Measurements from ENCODE around the gene LAD1. TPM values are rescaled to one million over a fixed set of nuclear protein-coding genes. Genes with fewer than 3 reads are reported as not detected.

Gene LAD1
- total RNA-seq, 1 donor from 2014 or later = 12.4 TPM

DNA sequence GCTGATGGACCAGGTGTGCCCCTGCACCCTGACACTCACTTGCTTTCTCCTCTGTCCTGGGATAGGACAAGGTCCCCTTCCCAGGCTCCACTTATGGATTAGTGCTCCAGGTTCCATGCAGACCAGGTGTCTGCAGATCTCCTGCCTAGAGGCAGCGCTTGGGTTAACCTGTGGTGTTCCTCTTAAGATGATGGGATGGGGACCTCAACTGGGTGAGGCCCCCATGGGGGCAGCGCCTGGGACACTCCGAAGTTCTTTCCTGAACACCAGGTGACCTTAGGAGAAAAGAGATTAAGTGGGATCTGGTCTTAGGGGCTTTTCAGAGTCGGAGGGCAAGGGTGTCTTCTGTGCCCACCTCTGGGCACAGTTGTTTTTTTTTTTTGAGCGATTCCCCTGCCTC lies 42.9 kb downstream of the LAD1 start:
- intact Hi-C loops (cut with DNase I) = no loop called here

DNA sequence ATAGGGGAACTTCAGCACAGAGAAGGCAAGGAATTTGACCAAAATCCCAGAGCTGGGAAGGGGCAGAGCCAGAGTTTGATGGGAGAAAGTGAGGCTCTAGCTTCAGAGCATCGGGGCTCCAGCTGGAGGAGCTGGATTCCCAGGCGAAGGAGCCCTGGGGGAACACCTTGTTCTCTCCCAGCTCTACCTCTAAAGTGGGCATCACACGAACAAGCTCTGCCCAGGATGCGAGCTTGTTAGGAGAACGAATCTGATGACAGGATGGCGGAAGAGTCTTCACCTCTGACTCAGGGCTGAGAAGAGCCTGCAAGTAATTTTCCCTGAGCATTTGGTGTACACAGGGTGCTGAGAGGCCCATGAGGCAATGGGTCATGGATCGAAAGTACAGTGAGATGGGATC lies 43.7 kb downstream of the LAD1 start:
- intact Hi-C loops (cut with DNase I) = no loop called here

More for the DNA sequence above, 42.9 kb downstream of the LAD1 start:
- DNase-seq (ENCODE audit: low spot score) = peak; percentile 49

DNA sequence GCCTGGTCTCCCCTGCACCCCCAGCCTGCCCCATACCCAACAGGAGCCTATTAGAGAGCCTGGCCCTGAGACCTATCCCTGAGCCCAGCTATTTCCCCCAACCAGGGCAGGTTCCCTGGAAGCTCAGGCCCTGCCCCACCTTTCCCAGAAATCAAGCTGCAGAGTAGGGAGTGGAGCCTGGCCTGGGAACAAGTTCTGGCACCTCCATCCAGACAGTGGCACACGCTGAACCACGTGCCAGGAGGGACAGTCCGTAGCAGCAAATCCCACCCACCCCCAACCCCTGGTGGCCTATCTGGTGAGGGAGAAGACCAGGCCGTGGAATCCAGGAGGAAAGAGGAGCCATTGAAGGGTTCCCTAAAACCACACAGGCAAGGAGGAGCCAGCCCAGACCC lies 44.2 kb downstream of the LAD1 start:
- intact Hi-C loops (cut with DNase I) = no loop called here
- DNase-seq (ENCODE audit: low spot score) = peak; percentile 74

More for the DNA sequence above, 43.7 kb downstream of the LAD1 start:
- peak; percentile 53 for DNase-seq (ENCODE audit: low spot score)

DNA sequence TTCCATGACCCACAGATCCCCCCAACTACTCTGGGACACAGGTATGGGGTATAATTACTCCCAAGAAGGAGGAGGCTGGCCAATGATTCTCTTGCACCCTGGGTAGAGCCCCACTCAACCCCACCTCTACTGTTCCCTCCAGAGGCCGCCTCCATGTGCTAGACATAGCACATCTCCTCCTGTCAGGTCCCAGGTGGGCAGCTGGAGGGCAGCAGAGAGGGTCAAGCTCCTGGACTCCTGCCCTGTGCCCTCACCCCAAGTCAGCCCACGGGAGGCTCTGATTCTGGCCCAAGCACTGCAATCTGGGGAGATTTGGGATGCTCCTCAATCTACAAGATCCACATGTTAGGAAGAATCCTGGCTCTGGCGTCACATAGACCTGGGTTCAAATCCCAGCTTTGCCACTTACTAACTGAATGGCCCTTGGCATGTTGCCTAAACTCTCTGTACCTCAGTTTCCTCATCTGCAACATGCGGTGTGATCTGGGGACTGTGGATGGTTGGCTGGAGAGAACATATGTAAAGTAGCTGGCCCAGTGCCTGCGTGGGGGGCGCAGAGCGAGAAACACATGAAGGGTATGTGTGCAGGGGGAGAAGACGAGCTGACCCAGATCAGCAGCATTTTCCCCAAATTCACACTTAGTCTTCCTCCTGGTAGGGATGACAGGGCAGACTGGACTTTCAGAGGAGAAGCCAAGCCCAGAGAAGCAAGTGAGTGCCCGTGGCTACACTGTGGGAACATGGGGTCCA lies 44.8 kb downstream of the LAD1 start:
- DNase-seq (ENCODE audit: low spot score) = peak; percentile 71
- intact Hi-C loops (cut with DNase I) = no loop called here

DNA sequence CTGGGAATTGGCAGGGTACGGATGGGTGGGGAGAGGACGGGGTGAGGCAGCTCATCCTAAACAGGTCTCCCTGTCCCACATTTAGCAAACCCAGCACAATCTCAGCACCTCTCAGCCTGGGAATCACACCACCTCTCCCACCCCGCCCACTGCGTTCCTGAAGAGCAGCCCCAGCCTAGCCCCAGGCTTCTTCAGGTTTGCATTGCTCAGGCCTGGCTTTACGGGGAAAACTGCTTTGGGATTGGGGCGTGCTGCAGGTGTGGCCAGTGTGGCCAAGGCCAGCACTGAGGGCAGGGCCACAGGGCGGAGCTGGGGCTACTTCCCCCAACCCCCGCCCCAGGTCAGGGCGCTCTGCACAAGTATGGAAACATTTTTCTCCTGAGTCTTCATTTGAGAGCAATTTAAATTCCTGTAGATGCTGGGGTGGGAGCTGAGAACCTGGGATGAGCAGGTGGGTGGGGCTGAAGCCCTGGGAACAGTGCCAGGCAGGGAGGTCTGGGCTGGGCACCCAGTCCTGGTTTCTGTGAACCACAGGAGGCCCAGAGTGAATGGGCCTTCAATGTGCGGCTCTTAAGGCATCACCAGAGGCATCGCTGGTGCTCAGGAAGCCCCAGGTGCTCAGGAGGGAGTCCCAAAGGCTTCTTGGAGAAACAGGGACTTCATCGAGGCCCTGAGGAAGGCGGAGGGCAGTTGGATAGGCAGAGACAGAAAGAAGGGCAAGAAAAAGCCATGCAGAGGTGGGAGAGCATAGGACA lies 45.8 kb downstream of the LAD1 start:
- intact Hi-C loops (cut with DNase I) = no loop called here

DNA sequence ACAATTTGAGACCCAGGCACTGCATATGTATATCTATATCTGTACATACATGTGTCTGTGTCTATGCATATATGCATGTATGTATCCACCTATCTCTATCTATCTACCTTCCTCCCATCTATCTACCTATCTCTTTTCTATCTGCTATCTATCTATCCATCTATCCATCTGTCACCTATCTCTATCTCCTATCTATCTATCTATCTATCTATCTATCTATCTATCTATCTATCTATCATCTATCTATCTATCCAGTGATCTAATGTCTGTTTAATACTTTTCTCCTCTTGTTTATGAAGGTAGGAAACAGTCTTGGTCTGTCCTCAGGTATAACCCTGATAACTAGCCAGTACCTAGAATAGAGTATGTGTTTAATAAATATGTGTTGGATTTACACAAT lies 47.5 kb downstream of the LAD1 start:
- intact Hi-C loops (cut with DNase I) = no loop called here
- DNase-seq (ENCODE audit: low spot score) = no peak

More for the DNA sequence above, 45.8 kb downstream of the LAD1 start:
- DNase-seq (ENCODE audit: low spot score) = peak; percentile 63

DNA sequence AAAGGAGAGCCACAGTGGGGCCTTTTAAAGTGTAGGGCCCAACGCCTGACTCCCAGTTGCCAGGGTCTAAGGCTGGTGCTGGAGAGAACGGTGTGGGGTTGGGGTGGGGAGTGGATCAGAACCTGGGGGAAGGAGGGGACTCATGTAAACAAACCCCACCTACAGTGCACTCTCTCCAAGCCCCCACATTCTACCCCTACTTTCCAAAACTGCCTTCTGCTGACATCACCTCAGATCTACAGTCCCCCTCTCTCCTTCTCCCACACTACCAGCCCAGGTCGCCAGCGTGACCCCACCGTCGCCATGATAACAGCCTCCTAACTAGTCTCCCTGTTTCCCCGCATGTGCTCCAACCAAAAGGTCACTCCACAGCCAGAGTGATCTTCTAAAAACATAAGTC lies 48.2 kb downstream of the LAD1 start:
- DNase-seq (ENCODE audit: low spot score) = peak; percentile 41
- intact Hi-C loops (cut with DNase I) = no loop called here

DNA sequence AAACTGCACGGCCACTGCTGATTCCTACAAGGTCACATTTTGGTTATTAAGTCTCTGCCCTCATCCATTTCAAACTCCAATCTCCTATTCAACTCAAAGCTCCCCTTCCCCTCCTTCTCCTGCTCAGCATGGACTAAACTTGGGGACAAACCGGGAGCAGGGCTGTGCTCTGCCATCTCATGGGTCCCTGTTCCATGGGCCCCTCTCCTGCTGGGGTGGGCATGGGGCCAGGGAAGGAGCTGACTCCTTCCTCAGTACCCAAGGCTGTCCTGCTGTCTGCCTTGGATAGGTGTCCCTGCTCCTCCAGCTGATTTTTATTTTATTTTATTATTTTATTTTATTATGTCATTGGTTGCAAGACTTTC lies 48.8 kb downstream of the LAD1 start:
- peak; percentile 67 for DNase-seq (ENCODE audit: low spot score)
- intact Hi-C loops (cut with DNase I) = no loop called here

DNA sequence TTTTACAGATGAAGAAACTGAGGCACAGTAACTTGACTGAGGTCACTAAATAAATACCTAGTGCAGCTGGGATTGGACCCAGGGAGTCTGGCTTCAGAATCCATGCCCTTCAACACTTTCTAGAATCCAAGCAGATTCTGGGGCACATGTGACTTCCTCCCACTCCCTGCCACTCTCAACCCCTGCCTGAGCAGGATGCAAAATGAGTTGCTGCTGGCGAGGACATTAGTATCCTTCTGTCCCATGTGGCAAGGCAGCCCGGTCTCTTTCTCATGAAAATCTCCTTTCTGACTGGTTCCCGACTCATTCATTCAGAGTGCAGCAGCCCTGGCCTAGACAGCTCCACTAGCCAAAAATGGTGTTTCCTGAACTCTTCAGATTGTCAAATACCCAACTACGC lies 50.0 kb downstream of the LAD1 start:
- DNase-seq (ENCODE audit: low spot score) = peak; percentile 54
- intact Hi-C loops (cut with DNase I) = loop anchor here (5.0 kb wide), 1 partner anchor 72 kb away; no protein-coding TSS in a partner anchor

DNA sequence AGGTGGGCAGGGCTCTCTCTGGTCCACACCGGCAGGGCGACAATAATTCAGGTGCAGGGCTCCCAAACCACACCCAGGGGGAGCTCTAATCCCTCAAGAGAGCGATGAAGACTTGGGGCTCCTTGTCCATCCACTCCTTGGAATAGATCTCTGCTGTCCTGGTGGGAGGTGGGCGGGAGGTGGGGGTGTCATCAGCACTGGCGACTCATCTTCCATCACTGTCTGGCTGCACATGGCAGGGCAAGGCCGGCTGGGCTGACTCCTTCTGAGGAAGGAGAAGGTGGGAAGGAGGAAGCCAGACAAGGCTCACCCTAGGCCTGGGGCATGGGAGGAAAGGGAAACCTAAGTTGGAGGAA lies 50.9 kb downstream of the LAD1 start:
- intact Hi-C loops (cut with DNase I) = loop anchor here (5.0 kb wide), 1 partner anchor 71 kb away; no protein-coding TSS in a partner anchor
- peak; percentile 77 for DNase-seq (ENCODE audit: low spot score)

DNA sequence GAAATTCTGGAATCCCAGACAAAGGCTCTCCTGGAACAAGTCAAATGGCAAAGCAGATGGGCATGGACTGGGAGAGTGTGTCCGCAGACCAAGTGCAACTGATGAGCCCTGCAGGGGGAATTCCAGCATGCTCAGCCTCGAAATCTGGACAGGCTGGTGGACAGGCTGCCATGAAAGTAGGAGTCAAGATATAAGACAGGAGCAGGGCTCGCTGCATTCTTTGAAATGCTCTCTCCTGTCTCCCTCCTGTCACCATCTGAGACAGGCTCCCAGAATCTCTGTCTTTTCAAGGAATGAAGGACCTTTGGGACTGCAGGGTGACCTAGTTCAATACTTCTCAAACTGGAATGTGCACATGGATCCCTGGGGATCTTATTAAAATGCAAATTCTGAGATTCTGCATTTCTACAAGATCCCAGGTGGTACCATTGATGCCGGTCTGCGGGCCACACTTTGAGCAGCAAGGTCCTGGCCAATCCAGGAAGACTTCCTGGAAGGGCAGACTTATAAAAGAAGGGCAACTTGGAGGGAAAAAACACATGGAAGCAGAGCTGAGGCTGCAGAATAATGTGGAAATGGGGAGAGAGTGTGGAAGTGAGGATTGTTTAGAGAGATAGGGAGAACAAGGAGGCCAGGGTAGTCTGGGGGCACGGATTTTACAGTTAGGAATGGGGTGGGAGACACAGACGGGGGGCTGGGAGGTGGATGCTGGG lies 51.5 kb downstream of the LAD1 start:
- peak; percentile 31 for DNase-seq (ENCODE audit: low spot score)
- intact Hi-C loops (cut with DNase I) = loop anchor here (5.0 kb wide), 1 partner anchor 70 kb away; no protein-coding TSS in a partner anchor

DNA sequence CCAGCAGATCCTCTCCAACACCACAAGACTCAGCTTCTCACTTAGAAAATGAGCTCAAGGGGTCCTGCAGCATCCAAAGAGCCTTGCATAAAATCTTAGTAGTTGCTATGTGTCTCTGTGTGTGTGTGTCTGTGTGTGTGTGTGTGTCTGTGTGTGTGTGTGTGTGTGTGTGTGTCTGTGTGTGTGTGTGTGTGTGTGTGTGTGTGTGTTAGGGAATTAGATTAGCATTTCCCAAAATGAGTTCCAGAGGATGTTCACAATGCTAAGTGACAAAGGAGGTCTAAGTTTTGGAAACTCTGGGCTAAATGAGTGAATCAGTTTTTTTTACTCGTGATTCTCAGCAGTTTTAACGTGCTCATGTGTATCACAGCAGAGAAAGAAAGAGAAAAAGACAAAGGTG lies 52.1 kb downstream of the LAD1 start:
- intact Hi-C loops (cut with DNase I) = loop anchor here (5.0 kb wide), 1 partner anchor 70 kb away; no protein-coding TSS in a partner anchor
- no peak for DNase-seq (ENCODE audit: low spot score)

DNA sequence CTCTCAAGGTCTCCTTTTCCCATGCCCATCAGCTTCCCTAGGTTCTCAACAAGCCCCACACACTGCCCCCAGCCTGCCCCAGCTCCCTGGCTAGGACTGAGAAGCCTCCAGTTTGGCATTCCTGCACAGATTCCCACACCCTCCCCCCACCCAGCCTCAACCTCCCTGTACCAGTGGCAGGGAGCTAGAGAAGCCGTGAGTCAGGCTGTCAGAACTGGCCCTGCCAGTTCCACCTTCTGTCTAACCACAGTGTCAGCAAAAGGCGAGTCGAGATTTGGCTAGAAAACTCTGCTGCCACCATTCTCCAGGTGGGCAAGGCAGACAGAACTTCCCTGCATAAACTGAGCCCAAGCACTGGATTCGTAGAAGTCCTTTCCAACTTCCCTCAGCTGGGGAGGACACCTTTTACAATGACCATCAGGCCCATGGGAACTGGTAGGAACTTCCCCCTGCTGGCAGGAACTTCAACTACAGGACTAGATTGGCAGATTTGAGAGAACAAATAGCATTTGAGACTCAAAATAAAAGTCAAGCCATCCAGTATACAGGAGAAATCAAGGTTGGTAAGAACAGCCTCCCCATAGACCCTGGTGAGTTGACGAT lies 52.7 kb downstream of the LAD1 start:
- DNase-seq (ENCODE audit: low spot score) = peak; percentile 59
- intact Hi-C loops (cut with DNase I) = loop anchor here (5.0 kb wide), 1 partner anchor 69 kb away; no protein-coding TSS in a partner anchor

DNA sequence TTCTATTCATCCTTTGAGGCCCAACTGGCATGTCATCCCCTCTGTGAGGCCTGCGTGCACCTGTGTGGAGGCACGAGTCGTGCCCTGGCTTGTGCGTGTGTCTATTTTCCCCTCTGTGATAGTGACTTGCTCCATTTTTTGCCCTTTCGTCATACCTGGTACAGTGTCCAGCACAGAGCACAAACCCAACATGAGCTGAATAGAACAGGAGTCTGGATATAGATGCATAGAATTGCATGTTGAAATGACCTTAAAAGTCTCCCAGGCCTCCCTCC lies 54.1 kb downstream of the LAD1 start:
- no peak for DNase-seq (ENCODE audit: low spot score)

DNA sequence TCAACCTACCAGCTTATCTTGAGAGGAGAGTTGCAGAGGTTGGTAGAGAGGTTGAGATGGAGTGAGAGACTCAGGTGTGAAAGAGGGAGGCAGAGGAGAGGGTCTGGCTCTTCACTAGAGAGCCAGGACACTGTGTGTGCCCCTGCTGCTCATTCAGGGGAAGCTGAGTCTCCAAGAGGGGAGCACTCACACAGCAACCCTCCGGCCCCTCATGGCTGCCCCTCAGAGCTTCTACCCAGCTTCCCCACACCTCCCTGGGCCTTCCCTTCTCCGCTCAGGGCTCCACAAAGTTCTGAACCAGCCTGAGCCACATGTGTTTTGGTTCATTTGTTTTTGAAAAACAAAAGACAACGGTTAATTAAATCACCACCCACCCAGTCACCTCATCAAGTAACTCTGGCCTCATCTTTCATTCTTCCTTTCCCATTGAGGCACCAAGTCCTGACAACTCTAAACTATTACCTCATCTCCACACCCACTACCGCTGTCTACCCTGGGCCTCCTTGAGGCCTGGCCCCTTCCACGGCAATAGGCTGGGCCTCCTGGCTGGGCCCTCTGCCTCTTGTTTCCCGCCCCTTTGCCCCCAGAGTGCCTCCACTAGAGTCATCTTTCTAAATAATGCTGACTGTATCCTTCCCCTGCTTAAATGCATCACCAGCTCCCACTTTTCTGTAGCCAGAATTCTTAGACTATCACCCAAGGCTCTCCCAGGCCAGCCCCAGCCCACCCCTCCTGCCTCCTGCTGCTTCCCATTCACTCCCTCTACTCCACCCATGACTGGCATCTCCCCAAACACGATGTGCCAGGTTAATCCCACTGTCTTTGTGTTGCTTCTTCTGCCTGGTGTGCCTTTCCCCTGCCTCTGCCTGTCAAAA lies 54.7 kb downstream of the LAD1 start:
- intact Hi-C loops (cut with DNase I) = loop anchor here (1.0 to 5.0 kb wide), 2 partner anchors 67 to 90 kb away; no protein-coding TSS in a partner anchor
- peak; percentile 66 for DNase-seq (ENCODE audit: low spot score)

More for the DNA sequence above, 54.1 kb downstream of the LAD1 start:
- intact Hi-C loops (cut with DNase I) = loop anchor here (1.0 to 5.0 kb wide), 2 partner anchors 68 to 91 kb away; no protein-coding TSS in a partner anchor

DNA sequence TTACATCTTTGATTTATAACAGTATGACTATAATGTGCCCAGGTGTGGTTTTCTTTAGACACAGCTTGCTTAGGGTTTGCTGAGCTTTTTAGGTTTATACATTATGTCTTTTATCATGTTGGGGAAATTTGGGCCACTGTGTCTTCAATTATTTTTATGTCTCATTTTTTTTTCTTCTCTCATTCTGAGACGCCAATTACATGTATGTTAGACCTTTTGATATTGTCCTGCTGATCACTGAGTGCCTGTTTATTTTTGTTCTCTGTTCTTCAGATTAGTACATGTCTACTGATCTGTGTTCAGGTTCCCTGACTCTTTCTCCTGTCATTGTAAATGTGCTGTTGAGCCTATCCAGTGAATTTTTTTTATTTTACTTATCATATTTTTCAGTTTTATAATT lies 57.7 kb downstream of the LAD1 start:
- no peak for DNase-seq (ENCODE audit: low spot score)
- intact Hi-C loops (cut with DNase I) = no loop called here

DNA sequence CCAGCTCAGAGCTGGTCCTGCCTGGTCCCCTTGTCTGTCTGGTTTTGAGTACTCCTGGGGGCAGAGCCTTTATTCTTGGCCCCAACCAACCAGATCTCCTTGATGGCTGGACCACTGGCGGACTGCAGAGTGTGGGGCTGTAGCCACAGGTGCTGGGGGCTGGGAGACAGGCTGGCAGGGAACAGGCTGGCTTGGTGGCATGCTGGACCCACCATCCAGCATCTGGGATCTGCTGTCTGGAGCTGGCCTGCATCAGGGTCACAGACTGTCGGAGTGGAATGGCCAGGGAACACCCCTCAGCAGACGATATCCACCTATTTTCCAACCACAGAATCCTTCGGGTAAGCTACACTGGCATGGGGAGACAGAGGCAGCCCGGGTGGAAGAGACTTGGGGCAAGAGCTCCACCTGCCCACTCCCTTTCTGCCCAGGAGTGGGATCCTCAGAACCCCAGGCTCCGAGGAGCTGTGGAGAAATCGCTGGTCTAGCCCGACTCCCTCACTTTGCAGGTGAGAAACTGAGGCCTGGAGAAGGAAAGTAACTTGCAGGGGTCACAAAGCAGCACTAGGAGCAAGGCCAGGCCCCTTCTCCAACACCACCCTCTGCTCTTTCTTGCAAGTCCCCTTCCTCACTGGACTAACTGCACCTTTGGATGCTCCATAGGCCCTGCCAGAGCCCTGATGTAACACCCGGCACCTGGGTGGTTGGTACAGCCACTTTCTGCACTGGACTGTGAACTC lies 62.2 kb downstream of the LAD1 start:
- peak; percentile 64 for DNase-seq (ENCODE audit: low spot score)

DNA sequence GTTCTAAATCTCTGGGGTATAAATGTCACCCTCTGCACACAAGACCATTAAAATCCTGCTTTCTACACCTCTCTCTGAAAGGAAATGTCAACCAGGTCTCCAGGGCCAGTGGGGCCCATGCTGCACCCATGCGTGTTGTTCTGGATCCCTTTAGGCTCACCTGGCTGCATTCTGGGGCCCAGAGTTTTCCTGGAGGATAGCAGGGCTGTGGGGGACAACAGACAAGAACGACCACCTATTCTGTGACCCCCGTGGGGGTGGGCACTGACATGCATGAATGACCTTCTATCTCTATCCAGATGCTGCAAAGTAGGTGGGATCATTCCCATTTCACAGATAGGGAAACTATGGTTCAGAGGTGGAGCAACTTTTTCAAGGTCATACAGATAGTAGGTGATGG lies 63.2 kb downstream of the LAD1 start:
- intact Hi-C loops (cut with DNase I) = no loop called here
- peak; percentile 35 for DNase-seq (ENCODE audit: low spot score)

More for the DNA sequence above, 62.2 kb downstream of the LAD1 start:
- intact Hi-C loops (cut with DNase I) = no loop called here

Data from cardiac septum (tissue), 1 donor.